ENCODE data around the gene RORB. TPM values are rescaled to one million over a fixed set of nuclear protein-coding genes. Genes with fewer than 3 reads are reported as not detected.

The RORB gene
- polyA plus RNA-seq, 1 donor from 2014 or later, result 0.77 TPM

- H4K20me1 ChIP-seq (ENCODE audit: insufficient read depth), result no peaks in the 10 kb centered on the region
- H3K79me2 ChIP-seq (replicated peaks; ENCODE audit: insufficient read depth, low read length), result no peaks in the 10 kb centered on the region
- H3K27me3 ChIP-seq (ENCODE audit: insufficient read depth, low read depth, low read length), result no peaks in the 10 kb centered on the region
- TF ChIP-seq REST (IDR thresholded peaks at IDR 0.05; ENCODE audit: borderline replicate concordance), result no peak
- TF ChIP-seq MXI1 (conservative IDR thresholded peaks at IDR 0.05; ENCODE audit: poor library complexity, severe bottlenecking), result no peak
- TF ChIP-seq POLR2AphosphoS5 (IDR thresholded peaks at IDR 0.05), result no peak
- TF ChIP-seq EP300 (conservative IDR thresholded peaks at IDR 0.05; ENCODE audit: poor library complexity, severe bottlenecking), result no peak
- TF ChIP-seq RAD21 (conservative IDR thresholded peaks at IDR 0.05), result no peak
- no peak for TF ChIP-seq SMC3 (conservative IDR thresholded peaks at IDR 0.05; ENCODE audit: poor library complexity)
- TF ChIP-seq EZH2 (IDR thresholded peaks at IDR 0.05; ENCODE audit: borderline replicate concordance, insufficient read depth, low read length, poor library complexity, severe bottlenecking), result no peak
- TF ChIP-seq CTCF (IDR thresholded peaks at IDR 0.05; ENCODE audit: poor library complexity, severe bottlenecking), result no peak
- TF ChIP-seq TAF1 (IDR thresholded peaks at IDR 0.05; ENCODE audit: low read depth), result no peak
- no peaks in the 10 kb centered on the region for H3K9me2 ChIP-seq (ENCODE audit: insufficient read depth, low read length)
- H3K9ac ChIP-seq (ENCODE audit: low read length), result no peak overlapping the region
- H3K9me3 ChIP-seq (ENCODE audit: low read length), result no peaks in the 10 kb centered on the region
- H3K27ac ChIP-seq (ENCODE audit: low read length), result no peak overlapping the region
- no peak overlapping the region for H3K4me3 ChIP-seq (ENCODE audit: low read length)
- H3K4me2 ChIP-seq (ENCODE audit: low read length), result no peak overlapping the region
- H2AFZ ChIP-seq (ENCODE audit: low read depth, low read length), result no peak overlapping the region
- no peaks in the 10 kb centered on the region for H3F3A ChIP-seq (ENCODE audit: insufficient read depth, low read length, poor library complexity, severe bottlenecking)
- H3K36me3 ChIP-seq (ENCODE audit: insufficient read depth, low read length), result no peaks in the 10 kb centered on the region
Measured at GRCh38 chr9:74449060-74449459, 48.1 kb upstream of the RORB start.

- Histone ChIP-seq H3K9me2 (ENCODE audit: insufficient read depth, low read length) (no peaks in the 10 kb centered on the region), H3K27me3 (ENCODE audit: insufficient read depth, low read depth, low read length) (no peaks in the 10 kb centered on the region), H2AFZ (ENCODE audit: low read depth, low read length) (no peak overlapping the region), H3K27ac (ENCODE audit: low read length) (no peak overlapping the region), H4K20me1 (ENCODE audit: insufficient read depth) (no peaks in the 10 kb centered on the region), H3K9me3 (ENCODE audit: low read length) (no peaks in the 10 kb centered on the region), H3K36me3 (ENCODE audit: insufficient read depth, low read length) (no peaks in the 10 kb centered on the region), H3F3A (ENCODE audit: insufficient read depth, low read length, poor library complexity, severe bottlenecking) (no peaks in the 10 kb centered on the region), H3K9ac (ENCODE audit: low read length) (no peak overlapping the region), H3K79me2 (replicated peaks; ENCODE audit: insufficient read depth, low read length) (no peaks in the 10 kb centered on the region), H3K4me3 (ENCODE audit: low read length) (no peak overlapping the region), H3K4me2 (ENCODE audit: low read length) (no peak overlapping the region)
- no peak for TF ChIP-seq RAD21 (conservative IDR thresholded peaks at IDR 0.05)
- no peak for TF ChIP-seq EP300 (conservative IDR thresholded peaks at IDR 0.05; ENCODE audit: poor library complexity, severe bottlenecking)
- TF ChIP-seq EZH2 (IDR thresholded peaks at IDR 0.05; ENCODE audit: borderline replicate concordance, insufficient read depth, low read length, poor library complexity, severe bottlenecking), result no peak
- TF ChIP-seq SMC3 (conservative IDR thresholded peaks at IDR 0.05; ENCODE audit: poor library complexity), result no peak
- TF ChIP-seq REST (IDR thresholded peaks at IDR 0.05; ENCODE audit: borderline replicate concordance), result no peak
- TF ChIP-seq MXI1 (conservative IDR thresholded peaks at IDR 0.05; ENCODE audit: poor library complexity, severe bottlenecking), result no peak
- TF ChIP-seq CTCF (IDR thresholded peaks at IDR 0.05; ENCODE audit: poor library complexity, severe bottlenecking), result no peak
- TF ChIP-seq POLR2AphosphoS5 (IDR thresholded peaks at IDR 0.05), result no peak
- no peak for TF ChIP-seq TAF1 (IDR thresholded peaks at IDR 0.05; ENCODE audit: low read depth)
Measured at GRCh38 chr9:74458832-74459231, 38.3 kb upstream of the RORB start.

Data from neural cell (in vitro differentiated cells).